ENCODE measurements around the gene HVCN1. TPM values are rescaled to one million over a fixed set of nuclear protein-coding genes. Genes with fewer than 3 reads are reported as not detected.

The HVCN1 gene
- total RNA-seq, 1 experiment from 2014 or later, result 0.23 TPM

- Histone ChIP-seq H3K36me3 (ENCODE audit: control insufficient read depth, insufficient read depth, low read length) (no peaks in the 10 kb centered on the region), H3K4me3 (ENCODE audit: low read depth, low read length) (no peak overlapping the region), H3K27me3 (replicated peaks; ENCODE audit: control insufficient read depth, insufficient read depth, low read length) (no peaks in the 10 kb centered on the region), H3K4me1 (no peaks in the 10 kb centered on the region), H3K9me3 (no peaks in the 10 kb centered on the region)
- H3K36me3 Mint-ChIP-seq (ENCODE audit: insufficient read depth, unreplicated experiment), result no peaks in the 10 kb centered on the region
- peaks cover 8% of the 10 kb centered on the region for H3K4me1 Mint-ChIP-seq (ENCODE audit: low read depth, unreplicated experiment)
- H3K9me3 Mint-ChIP-seq (ENCODE audit: unreplicated experiment), result no peaks in the 10 kb centered on the region
- DNase-seq, result no peak
- intact Hi-C loops (cut with micrococcal nuclease; ENCODE audit: unreplicated experiment), result loop anchor here (10.0 kb wide), 1 partner anchor 220 kb away; the partner anchor contains the start of genes FAM216A and GPN3
- BruUV-seq (replicated peaks), result no TSS peak
- CTCF ChIA-PET, result no interaction called here
- peaks cover 11% of the 10 kb centered on the region for H3K27me3 Mint-ChIP-seq (ENCODE audit: insufficient read depth, unreplicated experiment)
- H3K27ac Mint-ChIP-seq (ENCODE audit: unreplicated experiment), result no peak overlapping the region
- no peak for TF ChIP-seq CTCF (IDR thresholded peaks at IDR 0.05; ENCODE audit: insufficient read depth in 1 of 2, low read depth in 1 of 2, low read length in 1 of 2, severe bottlenecking in 1 of 2, unreplicated experiment in 1 of 2)
- POLR2A ChIA-PET, result no interaction called here
- H3K4me3 Mint-ChIP-seq (ENCODE audit: unreplicated experiment), result no peak overlapping the region
Measured at GRCh38 chr12:110684312-110684836, 4.5 kb downstream of the HVCN1 start.

- H3K27me3 Mint-ChIP-seq (ENCODE audit: insufficient read depth, unreplicated experiment), result peaks cover 11% of the 10 kb centered on the region
- no peak overlapping the region for H3K4me3 Mint-ChIP-seq (ENCODE audit: unreplicated experiment)
- POLR2A ChIA-PET, result no interaction called here
- H3K4me1 ChIP-seq, result no peaks in the 10 kb centered on the region
- H3K4me1 Mint-ChIP-seq (ENCODE audit: low read depth, unreplicated experiment), result peaks cover 8% of the 10 kb centered on the region
- intact Hi-C loops (cut with micrococcal nuclease; ENCODE audit: unreplicated experiment), result loop anchor here (10.0 kb wide), 1 partner anchor 219 kb away; the partner anchor contains the start of genes FAM216A and GPN3
- DNase-seq, result no peak
- H3K27ac Mint-ChIP-seq (ENCODE audit: unreplicated experiment), result no peak overlapping the region
- no peaks in the 10 kb centered on the region for H3K36me3 Mint-ChIP-seq (ENCODE audit: insufficient read depth, unreplicated experiment)
- no peaks in the 10 kb centered on the region for H3K36me3 ChIP-seq (ENCODE audit: control insufficient read depth, insufficient read depth, low read length)
- no peaks in the 10 kb centered on the region for H3K9me3 ChIP-seq
- no peaks in the 10 kb centered on the region for H3K27me3 ChIP-seq (replicated peaks; ENCODE audit: control insufficient read depth, insufficient read depth, low read length)
- TF ChIP-seq CTCF (IDR thresholded peaks at IDR 0.05; ENCODE audit: insufficient read depth in 1 of 2, low read depth in 1 of 2, low read length in 1 of 2, severe bottlenecking in 1 of 2, unreplicated experiment in 1 of 2), result no peak
- H3K4me3 ChIP-seq (ENCODE audit: low read depth, low read length), result no peak overlapping the region
- no TSS peak for BruUV-seq (replicated peaks)
- no peaks in the 10 kb centered on the region for H3K9me3 Mint-ChIP-seq (ENCODE audit: unreplicated experiment)
- CTCF ChIA-PET, result no interaction called here
Measured at GRCh38 chr12:110683888-110684287, 5.0 kb downstream of the HVCN1 start.

GRCh38 chr12:110680032-110680431, 8.9 kb downstream of the HVCN1 start:
- Mint-ChIP-seq H3K27ac (ENCODE audit: unreplicated experiment) (no peak overlapping the region), H3K27me3 (ENCODE audit: insufficient read depth, unreplicated experiment) (peaks cover 3% of the 10 kb centered on the region), H3K36me3 (ENCODE audit: insufficient read depth, unreplicated experiment) (no peaks in the 10 kb centered on the region), H3K4me3 (ENCODE audit: unreplicated experiment) (no peak overlapping the region), H3K9me3 (ENCODE audit: unreplicated experiment) (no peaks in the 10 kb centered on the region), H3K4me1 (ENCODE audit: low read depth, unreplicated experiment) (no peaks in the 10 kb centered on the region)
- BruUV-seq (replicated peaks), result no TSS peak
- intact Hi-C loops (cut with micrococcal nuclease; ENCODE audit: unreplicated experiment), result loop anchor here (10.0 kb wide), 1 partner anchor 215 kb away; the partner anchor contains the start of genes FAM216A and GPN3
- DNase-seq, result no peak
- Histone ChIP-seq H3K4me1 (no peaks in the 10 kb centered on the region), H3K36me3 (ENCODE audit: control insufficient read depth, insufficient read depth, low read length) (no peaks in the 10 kb centered on the region), H3K4me3 (ENCODE audit: low read depth, low read length) (no peak overlapping the region), H3K9me3 (no peaks in the 10 kb centered on the region), H3K27me3 (replicated peaks; ENCODE audit: control insufficient read depth, insufficient read depth, low read length) (no peaks in the 10 kb centered on the region)
- ChIA-PET CTCF (interaction anchor here (0.8 kb wide), 1 partner anchor 25 kb away, joined by 3 read pairs; no protein-coding TSS in a partner anchor), POLR2A (no interaction called here)
- no peak for TF ChIP-seq CTCF (IDR thresholded peaks at IDR 0.05; ENCODE audit: insufficient read depth in 1 of 2, low read depth in 1 of 2, low read length in 1 of 2, severe bottlenecking in 1 of 2, unreplicated experiment in 1 of 2)

Measured in Caco-2 (cell line).